KMS-11 (cell line): Measurements from ENCODE around the gene ANKRD63.

Source experiments
- H2AFZ ChIP-seq: fragments of 200-600 bp; sonication (generic); 2 replicates; pipeline ENCODE4 v1.6.1; 2016; ENCODE audit warnings: antibody characterized with exemption, mixed run types, low read depth
- H3K27ac ChIP-seq: fragments of 200-600 bp; sonication (generic); 2 replicates; pipeline ENCODE4 v1.6.1; 2016; ENCODE audit warnings: mild to moderate bottlenecking, mixed run types
- H3K27me3 ChIP-seq: fragments of 200-600 bp; sonication (generic); 2 replicates; pipeline ENCODE4 v1.6.1; 2017; ENCODE audit warnings: mild to moderate bottlenecking, low read depth, mixed run types, moderate library complexity; ENCODE audit not compliant: insufficient read depth
- H3K36me3 ChIP-seq: fragments of 200-600 bp; sonication (generic); 2 replicates; pipeline ENCODE4 v1.6.1; 2017; ENCODE audit warnings: mild to moderate bottlenecking, mixed run types; ENCODE audit not compliant: insufficient read depth
- H3K4me1 ChIP-seq: fragments of 200-600 bp; sonication (generic); 2 replicates; pipeline ENCODE4 v1.6.1; 2016; ENCODE audit warnings: mild to moderate bottlenecking, low read depth, mixed run types; ENCODE audit not compliant: poor library complexity, severe bottlenecking
- H3K4me2 ChIP-seq: fragments of 200-600 bp; sonication (generic); 2 replicates; pipeline ENCODE4 v1.7.0; 2016; ENCODE audit warnings: mild to moderate bottlenecking, mixed run types
- H3K4me3 ChIP-seq: fragments of 200-600 bp; sonication (generic); IDR thresholded peaks from 2 replicates; pipeline ENCODE4 v1.6.1; 2017; ENCODE audit warnings: low read depth, low read length, mixed read lengths; ENCODE audit not compliant: insufficient read depth
- H3K79me2 ChIP-seq: fragments of 200-600 bp; sonication (generic); 2 replicates; pipeline ENCODE4 v1.6.1; 2016; ENCODE audit warnings: low read depth, mixed run types; ENCODE audit not compliant: insufficient read depth
- H3K9ac ChIP-seq: fragments of 200-600 bp; sonication (generic); 2 replicates; pipeline ENCODE4 v1.6.1; 2016; ENCODE audit warnings: mild to moderate bottlenecking, mixed run types
- H4K20me1 ChIP-seq: fragments of 200-600 bp; sonication (generic); 2 replicates; pipeline ENCODE4 v1.6.1; 2016; ENCODE audit warnings: mild to moderate bottlenecking, mixed run types; ENCODE audit not compliant: insufficient read depth
- CTCF ChIP-seq: fragments of 200-600 bp; sonication (generic); conservative IDR thresholded peaks from 2 replicates; pipeline ENCODE4 v1.6.1; 2017; ENCODE audit warnings: low read depth, mild to moderate bottlenecking, antibody characterized with exemption, low read length, moderate library complexity, mixed read lengths

Gene ANKRD63

GRCh38 chr15:40250771-40251483 lies 31.9 kb downstream of the ANKRD63 start:
- Histone ChIP-seq H2AFZ (no peak overlapping the region), H3K9ac (no peak overlapping the region), H3K27me3 (no peaks in the 10 kb centered on the region; the same call in none of the 2 replicates), H3K4me3 (no peak overlapping the region), H3K79me2 (no peaks in the 10 kb centered on the region), H3K4me1 (no peaks in the 10 kb centered on the region), H3K4me2 (no peak overlapping the region), H3K36me3 (no peaks in the 10 kb centered on the region), H4K20me1 (no peaks in the 10 kb centered on the region), H3K27ac (no peak overlapping the region)
- no peak for TF ChIP-seq CTCF

- Histone ChIP-seq H3K27ac (no peak overlapping the region), H3K4me1 (no peaks in the 10 kb centered on the region), H3K4me2 (no peak overlapping the region), H4K20me1 (no peaks in the 10 kb centered on the region), H2AFZ (no peak overlapping the region), H3K27me3 (no peaks in the 10 kb centered on the region; the same call in none of the 2 replicates), H3K79me2 (no peaks in the 10 kb centered on the region), H3K9ac (no peak overlapping the region), H3K4me3 (no peak overlapping the region), H3K36me3 (no peaks in the 10 kb centered on the region)
- no peak for TF ChIP-seq CTCF
Observed at GRCh38 chr15:40250304-40250656, 32.6 kb downstream of the ANKRD63 start.

- H3K27ac ChIP-seq = no peak overlapping the region
- no peak overlapping the region for H3K4me2 ChIP-seq
- no peaks in the 10 kb centered on the region; the same call in none of the 2 replicates for H3K27me3 ChIP-seq
- H3K79me2 ChIP-seq = no peaks in the 10 kb centered on the region
- H3K36me3 ChIP-seq = no peaks in the 10 kb centered on the region
- no peak for TF ChIP-seq CTCF
- no peak overlapping the region for H3K9ac ChIP-seq
- H2AFZ ChIP-seq = no peak overlapping the region
- no peak overlapping the region for H3K4me3 ChIP-seq
- no peaks in the 10 kb centered on the region for H4K20me1 ChIP-seq
- H3K4me1 ChIP-seq = no peaks in the 10 kb centered on the region
Observed at GRCh38 chr15:40249477-40250303, 33.2 kb downstream of the ANKRD63 start.

GRCh38 chr15:40248006-40248783 lies 34.7 kb downstream of the ANKRD63 start:
- Histone ChIP-seq H3K27ac (no peak overlapping the region), H3K36me3 (no peaks in the 10 kb centered on the region), H3K4me3 (no peak overlapping the region), H3K79me2 (no peaks in the 10 kb centered on the region), H3K4me2 (no peak overlapping the region), H3K4me1 (no peaks in the 10 kb centered on the region), H4K20me1 (no peaks in the 10 kb centered on the region), H3K27me3 (no peaks in the 10 kb centered on the region; the same call in none of the 2 replicates), H3K9ac (no peak overlapping the region), H2AFZ (no peak overlapping the region)
- TF ChIP-seq CTCF = no peak
